Stimulated activated naive CD8-positive, alpha-beta T cell treated with anti-CD3 and anti-CD28 coated beads, Interleukin-15, Interleukin-2, amounts not matched to agents 100 ng/mL and 50 ng/mL, for 24 hours (primary cell): Measurements from ENCODE around the gene RAB11A.

ENCODE experiments used
- H3K27ac Mint-ChIP-seq: one replicate; pipeline ENCODE4 v1.8.0; 2021; ENCODE audit warnings: mild to moderate bottlenecking, mixed read lengths
- H3K27me3 Mint-ChIP-seq: one replicate; pipeline ENCODE4 v1.8.0; 2021; ENCODE audit warnings: mixed read lengths
- H3K36me3 Mint-ChIP-seq: one replicate; pipeline ENCODE4 v1.8.0; 2021; ENCODE audit warnings: low read depth, mixed read lengths
- H3K4me1 Mint-ChIP-seq: one replicate; pipeline ENCODE4 v1.8.0; 2021; ENCODE audit warnings: low read depth, mixed read lengths
- H3K4me3 Mint-ChIP-seq: one replicate; pipeline ENCODE4 v1.8.0; 2021; ENCODE audit warnings: mild to moderate bottlenecking, mixed read lengths
- H3K9me3 Mint-ChIP-seq: one replicate; pipeline ENCODE4 v1.8.0; 2021; ENCODE audit warnings: mixed read lengths

Gene RAB11A

DNA sequence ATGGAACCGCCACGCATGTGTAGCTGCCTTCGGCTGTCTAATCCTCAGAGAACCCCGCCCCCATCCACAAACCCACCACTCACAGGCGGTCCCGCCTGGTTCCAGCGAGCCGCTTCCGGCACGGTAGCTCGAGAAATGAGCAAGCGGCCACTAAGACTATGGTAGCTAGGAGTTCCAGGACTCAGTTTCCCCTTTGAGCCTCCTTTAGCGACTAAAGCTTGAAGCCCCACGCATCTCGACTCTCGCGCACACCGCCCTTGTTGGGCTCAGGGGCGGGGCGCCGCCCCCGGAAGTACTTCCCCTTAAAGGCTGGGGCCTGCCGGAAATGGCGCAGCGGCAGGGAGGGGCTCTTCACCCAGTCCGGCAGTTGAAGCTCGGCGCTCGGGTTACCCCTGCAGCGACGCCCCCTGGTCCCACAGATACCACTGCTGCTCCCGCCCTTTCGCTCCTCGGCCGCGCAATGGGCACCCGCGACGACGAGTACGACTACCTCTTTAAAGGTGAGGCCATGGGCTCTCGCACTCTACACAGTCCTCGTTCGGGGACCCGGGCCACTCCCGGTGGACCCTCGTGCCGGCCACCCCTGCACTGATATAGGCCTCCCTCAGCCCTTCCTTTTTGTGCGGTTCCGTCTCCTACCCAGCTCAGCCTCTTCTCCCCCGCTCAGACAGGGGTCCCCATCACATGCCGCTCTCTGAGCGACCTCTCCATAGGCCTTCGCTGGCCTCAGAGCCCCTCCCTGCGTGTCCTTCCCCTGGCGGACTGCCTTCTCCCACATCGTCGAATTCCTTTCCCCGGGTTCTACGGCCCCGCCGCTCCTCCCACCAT is at the start of gene RAB11A:
Gene RAB11A, plus strand, starts transcription at position 366 of the 828 bp plus-strand sequence. Its CDS starts 95 bp downstream, at position 461.
- Mint-ChIP-seq H3K4me1 (peaks cover 41% of the 10 kb centered on the region), H3K27ac (peak within 1 kb of the TSS; percentile 95), H3K36me3 (peaks cover 13% of the 10 kb centered on the region), H3K4me3 (peak within 1 kb of the TSS; percentile 95), H3K9me3 (no peaks in the 10 kb centered on the region), H3K27me3 (peaks cover 4% of the 10 kb centered on the region)

DNA sequence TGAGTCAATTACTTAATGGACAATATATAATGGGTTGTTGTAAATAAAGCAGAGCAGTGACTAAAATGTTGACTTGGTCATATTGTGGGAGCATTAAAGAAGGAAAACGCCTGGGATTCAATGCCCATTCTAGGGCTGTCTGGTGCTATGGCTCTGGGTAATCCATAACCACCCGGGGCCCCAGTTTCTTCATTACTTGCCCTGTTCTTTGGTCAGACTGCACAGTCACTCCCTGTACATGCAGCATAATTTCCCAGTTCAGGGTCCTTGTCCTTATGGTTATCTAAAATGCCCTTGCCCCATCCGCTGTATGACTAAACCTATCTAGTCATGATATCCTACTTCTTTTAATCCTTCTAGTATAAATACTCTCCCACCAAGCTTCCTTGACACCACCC is 49.7 kb upstream of the RAB11A start:
- Mint-ChIP-seq H3K4me1 (peaks cover 80% of the 10 kb centered on the region), H3K27ac (peak overlapping the region; percentile 88), H3K9me3 (peaks cover 5% of the 10 kb centered on the region), H3K4me3 (peak overlapping the region; percentile 64), H3K27me3 (peaks cover 4% of the 10 kb centered on the region), H3K36me3 (peaks cover 6% of the 10 kb centered on the region)

DNA sequence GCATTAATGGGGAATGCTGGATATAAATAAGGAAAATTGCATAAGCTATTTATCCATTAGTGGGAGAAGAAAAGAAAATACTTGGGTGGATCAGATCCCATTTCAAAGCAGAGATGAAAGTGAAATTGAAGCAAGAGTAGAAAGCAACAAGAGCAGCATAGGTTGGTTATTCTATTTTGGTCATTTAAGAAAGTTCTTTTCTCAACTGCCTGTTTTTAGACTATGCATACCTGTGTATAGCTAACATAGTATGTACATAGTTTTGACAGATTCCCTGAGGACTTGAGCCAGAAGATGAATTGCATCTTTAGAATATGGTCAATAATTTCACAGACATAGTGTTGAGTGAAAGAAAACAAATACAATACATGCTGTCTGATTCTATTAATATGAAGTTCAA is 48.2 kb upstream of the RAB11A start:
- H3K4me3 Mint-ChIP-seq = no peak overlapping the region
- H3K36me3 Mint-ChIP-seq = peaks cover 5% of the 10 kb centered on the region
- peaks cover 5% of the 10 kb centered on the region for H3K9me3 Mint-ChIP-seq
- peaks cover 4% of the 10 kb centered on the region for H3K27me3 Mint-ChIP-seq
- H3K27ac Mint-ChIP-seq = peak overlapping the region; percentile 10
- peaks cover 77% of the 10 kb centered on the region for H3K4me1 Mint-ChIP-seq

- H3K9me3 Mint-ChIP-seq = no peaks in the 10 kb centered on the region
- no peak overlapping the region for H3K4me3 Mint-ChIP-seq
- peaks cover 69% of the 10 kb centered on the region for H3K4me1 Mint-ChIP-seq
- no peaks in the 10 kb centered on the region for H3K27me3 Mint-ChIP-seq
- H3K36me3 Mint-ChIP-seq = no peaks in the 10 kb centered on the region
- H3K27ac Mint-ChIP-seq = no peak overlapping the region
Observed at GRCh38 chr15:65822316-65822715, 47.0 kb upstream of the RAB11A start.

GRCh38 chr15:65824031-65824743 is 45.1 kb upstream of the RAB11A start:
- H3K4me3 Mint-ChIP-seq = no peak overlapping the region
- peaks cover 71% of the 10 kb centered on the region for H3K4me1 Mint-ChIP-seq
- no peak overlapping the region for H3K27ac Mint-ChIP-seq
- H3K9me3 Mint-ChIP-seq = no peaks in the 10 kb centered on the region
- H3K36me3 Mint-ChIP-seq = no peaks in the 10 kb centered on the region
- H3K27me3 Mint-ChIP-seq = no peaks in the 10 kb centered on the region

DNA sequence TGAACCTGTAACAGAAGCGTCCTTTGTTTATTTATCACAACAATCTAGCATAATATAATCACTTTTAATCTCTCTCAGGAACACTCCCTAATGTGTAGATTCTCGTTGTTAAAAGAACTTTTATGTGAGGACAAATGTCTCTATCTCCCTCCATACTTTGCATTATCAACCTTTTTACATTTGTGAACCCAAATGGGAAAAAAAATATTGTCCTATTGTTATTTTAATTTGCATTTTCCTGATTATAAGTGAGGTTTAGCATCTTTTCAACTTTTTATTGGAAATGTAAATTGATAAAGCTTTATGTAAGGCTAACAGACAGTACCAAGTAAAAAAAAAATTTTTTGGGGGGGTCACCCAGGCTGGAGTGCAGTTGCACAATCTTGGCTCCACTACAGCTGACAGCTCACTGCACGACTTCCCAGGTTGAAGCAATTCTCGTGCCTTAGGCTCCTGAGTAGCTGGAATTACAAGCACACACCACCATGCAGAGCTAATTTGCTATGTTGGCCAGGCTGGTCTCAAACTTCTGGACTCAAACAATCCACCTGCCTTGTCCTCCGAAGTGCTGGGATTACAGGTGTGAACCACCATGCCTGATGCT is 44.2 kb upstream of the RAB11A start:
- Mint-ChIP-seq H3K27me3 (no peaks in the 10 kb centered on the region), H3K4me1 (peaks cover 67% of the 10 kb centered on the region), H3K36me3 (no peaks in the 10 kb centered on the region), H3K9me3 (no peaks in the 10 kb centered on the region), H3K4me3 (no peak overlapping the region), H3K27ac (no peak overlapping the region)

DNA sequence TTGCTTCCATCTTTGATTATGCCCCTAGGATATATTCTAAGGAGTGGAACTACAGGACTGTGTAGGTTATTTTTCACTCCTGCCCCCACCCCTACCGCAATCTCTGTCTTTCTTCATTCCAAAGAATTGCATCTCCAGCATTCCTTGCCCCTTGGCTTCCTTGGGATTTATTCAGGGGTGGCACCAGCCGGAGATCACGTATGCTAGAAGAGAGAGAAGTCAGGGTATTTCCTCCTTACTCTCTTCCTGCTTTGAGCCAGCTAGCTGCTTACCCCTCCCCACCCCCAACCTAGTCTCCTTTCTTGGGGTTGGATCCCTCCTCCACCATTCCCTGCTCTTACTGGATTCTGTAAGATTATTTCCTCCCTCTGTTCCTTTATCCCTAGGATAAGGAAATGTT is 42.2 kb upstream of the RAB11A start:
- Mint-ChIP-seq H3K27ac (peak overlapping the region; percentile 75), H3K36me3 (no peaks in the 10 kb centered on the region), H3K27me3 (no peaks in the 10 kb centered on the region), H3K4me1 (peaks cover 65% of the 10 kb centered on the region), H3K9me3 (no peaks in the 10 kb centered on the region), H3K4me3 (peak overlapping the region; percentile 36)

DNA sequence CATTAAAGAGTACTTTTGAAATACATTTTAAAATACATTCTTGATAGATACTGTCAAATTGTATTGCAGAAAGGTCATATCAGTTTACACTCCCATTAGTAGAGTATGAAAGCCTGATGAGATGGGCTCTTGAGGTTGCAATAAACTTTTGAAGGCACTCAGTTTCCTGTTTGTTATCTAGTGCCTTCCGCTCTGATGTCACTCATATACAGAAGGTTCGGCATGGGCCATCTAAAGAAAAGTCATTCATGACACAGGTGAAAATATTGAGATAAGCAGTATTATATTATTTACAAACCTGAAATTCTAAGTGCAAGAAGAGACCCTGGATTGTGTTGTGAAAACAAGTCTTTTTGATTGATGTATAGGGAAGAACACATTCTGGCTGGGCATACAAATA is 40.7 kb upstream of the RAB11A start:
- Mint-ChIP-seq H3K27me3 (no peaks in the 10 kb centered on the region), H3K4me1 (peaks cover 67% of the 10 kb centered on the region), H3K27ac (peak overlapping the region; percentile 82), H3K36me3 (no peaks in the 10 kb centered on the region), H3K4me3 (peak overlapping the region; percentile 24), H3K9me3 (no peaks in the 10 kb centered on the region)

DNA sequence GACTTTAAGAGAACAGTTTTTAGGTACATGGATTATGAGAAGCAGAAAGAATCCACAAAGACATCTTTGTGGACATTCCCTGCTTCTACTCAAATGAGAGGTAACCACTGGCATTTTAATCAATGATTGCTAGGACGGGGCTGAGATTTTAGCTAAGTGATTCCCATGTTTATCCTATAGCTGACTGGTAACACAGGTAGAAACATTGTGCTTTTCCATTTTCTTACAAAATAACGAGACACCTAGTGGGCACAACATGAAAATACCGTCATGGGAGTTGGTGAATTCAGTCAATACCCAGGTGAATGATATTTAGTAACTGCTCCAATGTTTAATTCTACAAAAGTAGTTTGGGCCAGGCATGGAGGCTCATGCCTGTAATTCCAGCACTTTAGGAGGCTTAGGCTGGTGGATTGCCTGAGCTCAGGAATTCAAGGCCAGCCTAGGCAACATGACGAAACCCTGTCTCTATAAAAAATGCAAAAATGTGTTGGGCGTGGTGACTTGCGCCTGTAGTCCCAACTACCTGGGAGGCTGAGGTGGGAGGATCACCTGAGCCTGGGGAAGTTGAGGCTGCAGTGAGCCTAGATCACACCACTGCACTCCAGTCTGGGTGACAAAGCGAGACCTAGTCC is 40.0 kb upstream of the RAB11A start:
- H3K27me3 Mint-ChIP-seq = no peaks in the 10 kb centered on the region
- H3K4me3 Mint-ChIP-seq = peak overlapping the region; percentile 24
- no peaks in the 10 kb centered on the region for H3K36me3 Mint-ChIP-seq
- peak overlapping the region; percentile 82 for H3K27ac Mint-ChIP-seq
- H3K4me1 Mint-ChIP-seq = peaks cover 67% of the 10 kb centered on the region
- no peaks in the 10 kb centered on the region for H3K9me3 Mint-ChIP-seq

DNA sequence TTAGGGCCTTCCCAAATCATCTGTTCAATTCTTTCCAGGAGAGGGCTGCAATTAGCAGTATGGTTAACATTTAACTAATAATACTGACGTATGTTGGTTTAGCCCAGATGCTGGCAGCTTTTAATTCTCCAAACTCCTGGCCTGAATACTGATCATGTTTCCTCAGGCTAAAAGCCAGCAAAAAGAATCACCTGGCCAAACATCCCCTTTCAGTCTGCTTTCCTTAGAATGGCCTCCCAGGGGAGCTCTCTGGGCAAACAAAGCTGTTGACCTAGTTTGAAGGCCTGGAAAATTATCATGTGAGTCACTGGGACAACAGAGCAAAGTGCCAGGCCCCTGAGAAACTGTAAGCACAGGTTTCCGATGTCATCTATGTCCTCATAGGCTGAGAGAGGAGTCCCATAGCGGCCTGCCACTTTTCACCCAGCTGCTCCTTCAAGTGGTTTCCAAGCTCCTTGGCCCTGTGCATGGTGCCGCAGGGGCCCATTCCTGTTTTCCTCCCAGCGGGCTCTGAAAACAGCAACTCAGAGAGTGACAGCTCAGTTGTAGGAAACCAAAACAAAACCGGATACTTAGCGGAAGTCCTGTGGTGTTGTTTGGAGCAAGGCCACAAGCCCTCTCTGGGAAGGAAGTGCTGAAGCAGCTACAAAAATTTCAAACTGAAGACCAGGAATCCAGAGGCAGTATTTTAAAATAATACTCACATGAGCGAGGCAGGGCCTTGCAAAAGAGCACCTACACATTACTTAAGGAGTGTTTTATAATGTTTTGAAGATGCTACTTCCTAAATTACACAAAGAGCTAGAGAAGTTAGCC is 36.5 kb upstream of the RAB11A start:
- H3K27me3 Mint-ChIP-seq = no peaks in the 10 kb centered on the region
- peaks cover 60% of the 10 kb centered on the region for H3K4me1 Mint-ChIP-seq

DNA sequence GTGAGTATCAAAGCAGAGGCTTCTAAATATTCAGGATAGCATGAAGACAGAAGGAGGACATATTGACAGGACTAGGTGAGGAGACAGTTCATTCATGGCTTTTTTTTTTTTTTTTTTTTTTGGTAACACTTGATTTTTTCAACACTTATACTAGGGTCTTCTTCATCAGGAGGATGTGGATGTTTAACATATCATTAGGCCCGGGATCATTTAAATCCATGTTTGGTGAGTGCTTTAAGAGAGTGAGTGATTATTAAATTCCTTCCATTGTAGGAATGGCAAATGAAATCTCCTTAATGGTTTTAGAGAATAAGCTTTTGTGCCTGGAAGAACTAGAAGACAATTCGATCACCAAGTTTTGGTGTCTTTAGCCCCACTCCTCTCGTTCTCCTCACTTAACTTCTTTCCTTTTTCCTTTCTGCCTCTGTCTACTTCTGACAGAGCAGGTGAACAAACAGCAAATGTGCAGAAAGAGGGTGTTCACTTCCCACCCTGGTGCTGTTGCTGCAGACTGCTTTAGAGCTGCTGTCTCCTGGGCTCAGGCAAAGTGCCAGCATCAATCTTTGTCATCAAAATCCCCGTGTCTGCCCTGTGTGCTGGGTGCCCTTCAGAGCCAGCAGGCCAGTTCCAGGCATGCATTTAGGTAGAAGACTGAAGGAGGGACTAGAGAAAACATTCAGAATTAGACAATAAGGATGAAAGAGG is 35.6 kb upstream of the RAB11A start:
- Mint-ChIP-seq H3K27me3 (no peaks in the 10 kb centered on the region), H3K4me3 (peak overlapping the region; percentile 76), H3K36me3 (no peaks in the 10 kb centered on the region)

More for the DNA sequence above, 36.5 kb upstream of the RAB11A start:
- Mint-ChIP-seq H3K27ac (peak overlapping the region; percentile 95), H3K9me3 (no peaks in the 10 kb centered on the region), H3K36me3 (no peaks in the 10 kb centered on the region), H3K4me3 (peak overlapping the region; percentile 76)

DNA sequence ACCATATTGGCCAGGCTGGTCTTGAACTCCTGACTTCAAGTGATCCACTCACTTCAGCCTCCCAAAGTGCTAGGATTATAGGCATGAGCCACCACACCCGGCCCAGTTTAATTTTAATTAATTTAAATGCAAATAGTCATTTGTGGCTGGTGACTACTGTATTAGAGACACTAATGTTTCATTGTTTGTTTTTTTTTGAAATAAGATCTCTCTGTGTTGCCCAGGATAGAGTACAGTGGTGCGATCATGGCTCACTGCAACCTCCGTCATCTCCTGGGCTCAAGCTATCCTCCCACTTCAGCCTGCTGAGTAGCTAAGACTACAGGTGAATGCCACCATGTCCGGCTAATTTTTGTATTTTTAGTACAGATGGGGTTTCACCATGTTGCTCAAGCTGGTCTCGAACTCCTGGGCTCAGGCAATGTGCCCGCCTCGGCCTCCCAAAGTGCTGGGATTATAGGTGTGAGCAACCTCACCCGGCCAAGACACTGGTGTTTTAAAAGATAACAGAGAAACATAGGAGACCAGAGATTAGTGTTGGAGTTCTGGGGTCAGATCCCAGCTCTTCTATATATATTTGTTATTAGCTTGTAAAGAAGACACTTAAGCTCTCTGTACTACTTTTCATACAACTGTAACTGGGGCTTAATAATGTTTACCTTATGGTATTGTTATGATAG is 34.5 kb upstream of the RAB11A start:
- Mint-ChIP-seq H3K36me3 (no peaks in the 10 kb centered on the region), H3K9me3 (no peaks in the 10 kb centered on the region), H3K27ac (peak overlapping the region; percentile 53), H3K27me3 (no peaks in the 10 kb centered on the region), H3K4me1 (peaks cover 42% of the 10 kb centered on the region), H3K4me3 (no peak overlapping the region)

More for the DNA sequence above, 35.6 kb upstream of the RAB11A start:
- H3K27ac Mint-ChIP-seq = peak overlapping the region; percentile 95
- H3K4me1 Mint-ChIP-seq = peaks cover 52% of the 10 kb centered on the region
- H3K9me3 Mint-ChIP-seq = no peaks in the 10 kb centered on the region

DNA sequence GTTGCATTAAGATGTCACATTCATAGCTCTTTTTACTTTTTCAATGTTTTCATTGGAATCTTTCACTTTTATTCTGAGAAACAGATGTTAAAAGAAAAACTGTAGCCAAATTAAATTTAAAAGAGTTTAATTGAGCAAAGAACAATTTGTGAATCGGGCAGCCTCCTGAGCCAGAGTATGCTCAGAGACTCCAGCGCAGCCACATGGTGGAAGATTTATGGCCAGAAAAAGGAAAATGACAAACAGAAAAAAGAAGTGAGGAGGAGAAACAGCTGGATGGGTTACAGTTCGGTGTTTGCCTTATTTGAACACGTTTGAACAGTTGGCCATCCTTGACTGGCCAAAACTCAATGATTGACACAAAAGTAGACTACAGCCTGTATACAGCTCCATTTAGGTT is 33.8 kb upstream of the RAB11A start:
- Mint-ChIP-seq H3K27me3 (no peaks in the 10 kb centered on the region), H3K27ac (peak overlapping the region; percentile 53), H3K9me3 (no peaks in the 10 kb centered on the region), H3K4me1 (peaks cover 39% of the 10 kb centered on the region), H3K36me3 (no peaks in the 10 kb centered on the region), H3K4me3 (no peak overlapping the region)
